22Rv1 (cell line): ENCODE results near the gene NRM.
"Not testable (repeated sequence)": the region's sequence is repeated elsewhere in the genome, so short reads cannot be mapped to it uniquely, and the experiment has no call there.

Experiments
- H3K27ac ChIP-seq: fragments of 450-650 bp; 2 replicates; pipeline ENCODE4 v1.5.1; 2017
- ZFX ChIP-seq: fragments of 450-650 bp; IDR thresholded peaks from 2 replicates; pipeline ENCODE4 v1.6.1; 2017; ENCODE audit warnings: antibody characterized with exemption, borderline replicate concordance
- TF ChIP-seq, protein P1 (sequence below): fragments of 450-650 bp; IDR thresholded peaks from 2 replicates; pipeline ENCODE4 v1.5.1; 2017; ENCODE audit warnings: mild to moderate bottlenecking

The NRM gene

DNA sequence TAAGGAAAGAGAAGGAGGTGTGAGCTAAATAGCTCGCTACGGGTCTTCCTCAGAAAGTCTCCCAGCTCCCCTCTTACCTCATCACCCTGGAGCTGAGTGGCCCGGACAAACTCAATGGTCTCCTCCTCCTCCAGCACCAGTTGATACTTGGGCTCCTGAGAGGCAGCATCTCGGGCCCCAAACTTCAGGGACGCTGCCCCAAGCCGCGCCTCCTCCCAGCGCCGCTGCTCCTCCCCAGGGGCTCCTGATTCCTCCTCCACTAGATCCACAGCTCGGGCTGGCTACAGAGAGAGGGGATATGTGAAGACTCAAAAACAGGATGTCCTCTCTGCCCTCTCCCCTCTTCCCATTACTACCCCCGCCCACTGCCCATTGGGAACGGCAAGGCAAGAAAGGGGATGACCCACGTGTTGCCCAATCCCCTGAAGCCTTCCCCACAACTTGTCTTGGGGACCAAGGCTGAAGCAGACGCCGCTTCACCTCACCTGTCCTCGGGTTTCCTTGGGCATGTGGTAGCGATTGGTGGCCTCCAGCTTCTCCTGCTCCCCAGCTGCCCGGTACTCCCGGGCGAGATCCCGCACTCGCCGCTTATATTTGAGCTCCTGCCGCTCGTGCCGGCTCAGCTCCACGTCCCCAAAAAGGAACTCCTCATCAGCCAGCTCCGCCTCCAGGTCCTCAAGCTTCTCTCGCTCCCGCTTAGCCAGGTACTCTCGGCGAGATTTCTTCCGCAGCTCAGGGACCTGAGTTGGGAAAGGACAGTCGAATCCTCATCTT is 25.6 kb downstream of the NRM start:
- no peak overlapping the region for H3K27ac ChIP-seq
- TF ChIP-seq, protein P1, sequence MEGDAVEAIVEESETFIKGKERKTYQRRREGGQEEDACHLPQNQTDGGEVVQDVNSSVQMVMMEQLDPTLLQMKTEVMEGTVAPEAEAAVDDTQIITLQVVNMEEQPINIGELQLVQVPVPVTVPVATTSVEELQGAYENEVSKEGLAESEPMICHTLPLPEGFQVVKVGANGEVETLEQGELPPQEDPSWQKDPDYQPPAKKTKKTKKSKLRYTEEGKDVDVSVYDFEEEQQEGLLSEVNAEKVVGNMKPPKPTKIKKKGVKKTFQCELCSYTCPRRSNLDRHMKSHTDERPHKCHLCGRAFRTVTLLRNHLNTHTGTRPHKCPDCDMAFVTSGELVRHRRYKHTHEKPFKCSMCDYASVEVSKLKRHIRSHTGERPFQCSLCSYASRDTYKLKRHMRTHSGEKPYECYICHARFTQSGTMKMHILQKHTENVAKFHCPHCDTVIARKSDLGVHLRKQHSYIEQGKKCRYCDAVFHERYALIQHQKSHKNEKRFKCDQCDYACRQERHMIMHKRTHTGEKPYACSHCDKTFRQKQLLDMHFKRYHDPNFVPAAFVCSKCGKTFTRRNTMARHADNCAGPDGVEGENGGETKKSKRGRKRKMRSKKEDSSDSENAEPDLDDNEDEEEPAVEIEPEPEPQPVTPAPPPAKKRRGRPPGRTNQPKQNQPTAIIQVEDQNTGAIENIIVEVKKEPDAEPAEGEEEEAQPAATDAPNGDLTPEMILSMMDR = no peak
- no peak for TF ChIP-seq ZFX

GRCh38 chr6:30657922-30658321 is 32.9 kb downstream of the NRM start:
- H3K27ac ChIP-seq = not testable (repeated sequence)

- TF ChIP-seq, protein P1 = no peak
- no peak for TF ChIP-seq ZFX
Measured at GRCh38 chr6:30657454-30657853, 33.3 kb downstream of the NRM start.

GRCh38 chr6:30656513-30656912 is 34.3 kb downstream of the NRM start:
- TF ChIP-seq, protein P1 = no peak
- no peak for TF ChIP-seq ZFX
- H3K27ac ChIP-seq = no peak overlapping the region

More at GRCh38 chr6:30657454-30657853, 33.3 kb downstream of the NRM start:
- no peak overlapping the region for H3K27ac ChIP-seq

DNA sequence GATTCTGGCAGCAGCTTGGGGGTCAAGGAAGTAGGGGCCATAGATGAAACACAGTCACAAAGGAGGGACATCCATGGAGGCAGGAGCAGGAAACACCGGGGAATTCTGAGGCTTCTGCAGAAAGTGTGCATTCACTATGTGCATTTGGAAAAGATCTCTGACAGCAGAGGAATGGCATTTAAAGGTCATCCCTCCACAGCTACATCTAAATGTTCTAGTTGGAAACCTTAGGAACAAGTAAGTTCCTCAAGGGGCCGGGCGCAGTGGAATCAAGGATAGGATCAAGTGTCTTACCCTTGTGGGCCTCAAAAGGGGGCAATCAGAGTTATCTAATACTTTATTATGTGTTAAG is 35.1 kb downstream of the NRM start:
- H3K27ac ChIP-seq = no peak overlapping the region
- no peak for TF ChIP-seq ZFX
- TF ChIP-seq, protein P1 = no peak

DNA sequence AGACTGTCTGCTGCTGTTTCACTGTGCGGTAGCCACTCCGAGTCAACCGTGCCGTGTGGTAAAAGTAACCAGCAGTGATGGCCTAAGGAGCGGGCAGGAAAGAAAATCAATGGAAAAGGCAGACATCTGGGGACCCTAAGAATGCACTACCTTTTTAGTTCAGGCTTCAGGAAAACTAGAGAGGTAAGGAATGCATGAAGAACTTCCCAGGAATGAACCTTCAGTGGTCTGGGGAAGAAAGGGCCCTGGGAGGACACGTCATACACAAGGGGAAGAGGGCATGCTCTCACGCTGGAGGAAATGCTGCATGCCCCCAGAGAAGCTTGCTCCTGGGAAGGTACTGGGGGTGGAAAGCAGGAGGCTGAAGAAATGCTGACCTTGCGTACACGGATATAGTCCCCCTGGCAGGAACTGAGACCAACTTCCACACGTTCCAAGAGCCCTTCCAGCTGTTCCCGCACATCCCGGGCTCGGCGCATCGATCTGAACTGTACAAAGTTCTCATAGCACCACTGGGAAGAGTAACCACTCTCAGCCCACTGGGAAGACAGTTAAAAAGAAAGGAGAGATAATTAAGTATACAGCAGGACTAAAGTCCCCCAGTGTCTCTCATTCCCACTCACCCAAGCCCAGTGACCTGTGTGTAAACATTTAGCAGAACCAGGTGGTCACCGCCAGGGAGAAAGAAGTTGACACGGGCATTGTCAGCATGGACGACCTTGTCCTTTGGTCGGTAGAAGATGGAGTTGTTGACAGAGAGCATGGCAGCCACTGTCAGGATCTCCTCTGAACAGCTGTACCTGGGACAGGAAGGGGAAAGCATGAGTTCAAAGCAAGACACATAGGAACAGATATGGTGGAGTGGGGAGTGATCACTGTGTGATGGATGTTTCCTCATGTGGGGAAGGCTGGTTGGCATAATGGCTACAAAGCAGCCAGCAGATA is 35.7 kb downstream of the NRM start:
- TF ChIP-seq ZFX = no peak
- TF ChIP-seq, protein P1 = no peak
- H3K27ac ChIP-seq = no peak overlapping the region

DNA sequence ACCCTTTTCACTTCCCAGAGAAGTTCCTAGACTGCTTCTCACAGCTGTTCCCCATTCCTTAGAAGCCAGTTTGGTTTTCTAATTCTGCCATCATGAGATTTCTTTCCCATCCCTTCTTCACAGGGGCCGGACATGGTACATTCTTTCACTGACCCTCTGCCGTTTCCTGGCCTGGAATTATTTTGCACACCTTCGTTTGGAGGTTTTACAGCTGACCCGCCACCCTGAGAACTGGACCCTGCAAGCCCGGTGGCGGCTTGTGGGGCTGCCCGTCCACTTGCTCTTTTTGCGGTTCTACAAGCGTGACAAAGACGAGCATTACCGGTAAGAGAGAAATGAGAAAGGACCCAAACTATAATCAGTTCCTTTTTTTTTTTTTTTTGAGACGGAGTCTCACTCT is 39.6 kb downstream of the NRM start:
- peak overlapping the region; percentile 13; the same call in 1 of the 2 replicates for H3K27ac ChIP-seq
- TF ChIP-seq ZFX = no peak
- TF ChIP-seq, protein P1 = no peak
